ENCODE measurements around the gene SIRT1. TPM values are rescaled to one million over a fixed set of nuclear protein-coding genes. Genes with fewer than 3 reads are reported as not detected.

Gene SIRT1
- total RNA-seq, 5 donors from 2014 or later (not counting 1 experiment from before 2014, with no cell fraction given): 41.0 to 58.7 (median 46.7) TPM

DNA sequence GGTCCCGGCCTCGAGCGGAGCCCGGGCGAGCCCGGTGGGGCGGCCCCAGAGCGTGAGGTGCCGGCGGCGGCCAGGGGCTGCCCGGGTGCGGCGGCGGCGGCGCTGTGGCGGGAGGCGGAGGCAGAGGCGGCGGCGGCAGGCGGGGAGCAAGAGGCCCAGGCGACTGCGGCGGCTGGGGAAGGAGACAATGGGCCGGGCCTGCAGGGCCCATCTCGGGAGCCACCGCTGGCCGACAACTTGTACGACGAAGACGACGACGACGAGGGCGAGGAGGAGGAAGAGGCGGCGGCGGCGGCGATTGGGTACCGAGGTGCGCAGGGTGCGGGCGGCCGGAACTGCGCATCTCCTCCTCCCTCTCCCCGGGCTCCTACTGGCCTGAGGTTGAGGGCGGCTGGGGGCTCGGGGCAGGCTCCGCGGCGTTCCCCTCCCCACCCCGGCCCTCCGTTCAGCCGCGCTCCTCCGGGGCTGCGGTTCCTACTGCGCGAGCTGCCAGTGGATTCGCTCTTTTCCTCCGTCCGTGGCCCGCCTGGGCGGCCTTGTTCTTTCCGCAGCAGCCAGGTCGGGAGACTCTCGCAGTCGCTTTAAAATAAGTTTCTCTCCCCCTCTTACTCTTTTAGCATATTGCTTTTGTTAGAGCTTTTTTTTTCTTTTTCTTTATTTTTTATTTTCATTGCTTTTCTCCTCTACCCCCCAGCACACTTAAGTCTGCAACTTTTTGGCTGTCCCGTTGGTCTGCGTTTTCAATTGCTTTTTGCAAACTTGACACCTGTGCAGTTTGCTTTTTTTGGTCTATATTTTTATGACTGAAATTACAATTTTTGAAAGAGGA lies 600 bp downstream of the SIRT1 start:
- ChIA-PET POLR2A (interaction anchor here (0.6 to 1.7 kb wide), 9 partner anchors 11 to 869 kb away, joined by 3 to 14 read pairs (median 3); no protein-coding TSS in a partner anchor), CTCF (interaction anchor here (0.5 to 1.3 kb wide), 11 partner anchors 16 to 1021 kb away, joined by 3 to 8 read pairs (median 3); partner anchors contain the start of gene RUFY2 (in 1 of the 2))
- WGBS (ENCODE audit: insufficient coverage): under 1% methylated on average over 58 of the region's 73 CpGs
- Mint-ChIP-seq H3K27ac (peak overlapping the region; percentile 90), H3K27me3 (no peaks in the 10 kb centered on the region), H3K4me3 (peak overlapping the region; percentile 88 to 95 (median 90)), H3K4me1 (peaks cover 37 to 41% (median 39%) of the 10 kb centered on the region in 3 donors), H3K9me3 (no peaks in the 10 kb centered on the region), H3K36me3 (peaks cover 23% of the 10 kb centered on the region)
- Histone ChIP-seq H3K9me3 (no peaks in the 10 kb centered on the region), H3K27ac (ENCODE audit: low read length) (peak overlapping the region; percentile 70), H3K36me3 (ENCODE audit: control insufficient read depth in 2 of 2, extremely low read depth in 1 of 2, insufficient read depth in 1 of 2, low read length in 1 of 2) (peaks cover 9 to 34% of the 10 kb centered on the region in 2 donors), H3K4me1 (ENCODE audit: control insufficient read depth in 1 of 2, extremely low read depth in 1 of 2, insufficient read depth in 2 of 2, low read length in 2 of 2) (peaks cover 6 to 24% of the 10 kb centered on the region in 2 experiments), H3K4me3 (ENCODE audit: control insufficient read depth in 1 of 2, extremely low read depth in 1 of 2, low read length in 1 of 2) (peak overlapping the region; percentile 64 to 78), H3K27me3 (replicated peaks in 1 of 2; ENCODE audit: control insufficient read depth in 2 of 2, extremely low read depth in 1 of 2, insufficient read depth in 2 of 2, low read length in 1 of 2) (no peaks in the 10 kb centered on the region)
- DNase-seq (peak; percentile 55 to 86 (median 70)), ATAC-seq (replicated peaks in 1 of 4) (peak; percentile 74 to 79 (median 76))

DNA sequence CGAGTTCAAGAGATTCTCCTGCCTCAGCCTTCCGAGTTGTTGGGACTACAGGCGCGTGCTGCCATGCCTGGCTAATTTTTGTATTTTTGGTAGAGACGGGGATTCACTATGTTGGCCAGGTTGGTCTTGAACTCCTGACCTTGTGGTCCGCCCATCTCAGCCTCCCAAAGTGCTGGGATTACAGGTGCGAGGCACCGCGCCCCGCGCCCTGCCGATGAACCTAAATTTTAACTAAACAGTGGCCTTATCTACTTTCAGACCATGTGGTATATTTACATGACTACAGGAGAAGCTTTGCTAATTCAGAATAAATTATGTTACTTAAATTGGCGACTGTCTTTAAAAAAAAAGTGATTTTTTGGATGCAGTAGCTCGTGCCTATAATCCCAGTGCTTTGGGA lies 9.2 kb downstream of the SIRT1 start:
- Mint-ChIP-seq H3K27me3 (no peaks in the 10 kb centered on the region), H3K36me3 (peaks cover 30% of the 10 kb centered on the region), H3K4me1 (peaks cover 17 to 37% (median 30%) of the 10 kb centered on the region in 3 donors), H3K9me3 (no peaks in the 10 kb centered on the region), H3K4me3 (no peak overlapping the region), H3K27ac (no peak overlapping the region)
- WGBS (ENCODE audit: insufficient coverage): 100% methylated on average over 3 of the region's 14 CpGs
- DNase-seq: no peak
- peaks cover 6 to 75% of the 10 kb centered on the region in 2 donors for H3K36me3 ChIP-seq (ENCODE audit: control insufficient read depth in 2 of 2, extremely low read depth in 1 of 2, insufficient read depth in 1 of 2, low read length in 1 of 2)
- H3K4me1 ChIP-seq (ENCODE audit: control insufficient read depth in 1 of 2, extremely low read depth in 1 of 2, insufficient read depth in 2 of 2, low read length in 2 of 2): peaks cover 0 to 7% of the 10 kb centered on the region in 2 experiments
- ChIA-PET POLR2A (interaction anchor here (0.6 to 0.7 kb wide), 2 partner anchors 9 to 18 kb away, joined by 3 read pairs; no protein-coding TSS in a partner anchor), CTCF (interaction anchor here in 1 of 2 donors (0.5 kb wide), 1 partner anchor 902 kb away, joined by 5 read pairs; no protein-coding TSS in a partner anchor)
- H3K9me3 ChIP-seq: no peaks in the 10 kb centered on the region
- H3K27me3 ChIP-seq (replicated peaks in 1 of 2; ENCODE audit: control insufficient read depth in 2 of 2, extremely low read depth in 1 of 2, insufficient read depth in 2 of 2, low read length in 1 of 2): no peaks in the 10 kb centered on the region
- no peak overlapping the region for H3K4me3 ChIP-seq (ENCODE audit: control insufficient read depth in 1 of 2, extremely low read depth in 1 of 2, low read length in 1 of 2)
- no peak for ATAC-seq (replicated peaks in 1 of 4)
- H3K27ac ChIP-seq (ENCODE audit: low read length): no peak overlapping the region

DNA sequence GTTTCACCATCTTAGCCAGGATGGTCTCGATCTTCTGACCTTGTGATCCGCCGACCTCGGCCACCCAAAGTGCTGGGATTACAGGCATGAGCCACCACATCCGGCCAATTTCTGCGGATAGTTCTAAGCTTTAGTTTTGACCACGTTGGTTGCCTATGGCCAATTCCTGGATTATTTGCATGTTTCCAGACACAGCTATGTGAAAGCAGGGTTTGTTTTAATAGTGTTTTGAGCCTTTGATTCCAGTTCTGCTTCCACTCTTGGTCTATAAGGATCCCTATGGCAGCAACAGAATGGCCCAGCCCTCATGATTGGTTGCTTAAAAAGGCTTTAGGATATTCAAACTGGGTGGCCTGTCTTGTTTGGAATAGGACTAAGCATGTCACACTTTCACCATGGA lies 19.1 kb downstream of the SIRT1 start:
- Mint-ChIP-seq H3K27me3 (no peaks in the 10 kb centered on the region), H3K4me1 (peaks cover 22 to 47% (median 32%) of the 10 kb centered on the region in 3 donors), H3K27ac (no peak overlapping the region), H3K36me3 (peaks cover 49% of the 10 kb centered on the region), H3K4me3 (no peak overlapping the region), H3K9me3 (no peaks in the 10 kb centered on the region)
- ChIA-PET POLR2A (no interaction called here), CTCF (interaction anchor here in 1 of 2 donors (0.6 kb wide), 1 partner anchor 60 kb away, joined by 4 read pairs; no protein-coding TSS in a partner anchor)
- DNase-seq: no peak
- Histone ChIP-seq H3K27ac (ENCODE audit: low read length) (no peak overlapping the region), H3K4me3 (ENCODE audit: control insufficient read depth in 1 of 2, extremely low read depth in 1 of 2, low read length in 1 of 2) (no peak overlapping the region), H3K4me1 (ENCODE audit: control insufficient read depth in 1 of 2, extremely low read depth in 1 of 2, insufficient read depth in 2 of 2, low read length in 2 of 2) (peaks cover 0 to 1% of the 10 kb centered on the region in 2 experiments), H3K36me3 (ENCODE audit: control insufficient read depth in 2 of 2, extremely low read depth in 1 of 2, insufficient read depth in 1 of 2, low read length in 1 of 2) (peaks cover 0 to 58% of the 10 kb centered on the region in 2 donors), H3K9me3 (no peaks in the 10 kb centered on the region), H3K27me3 (replicated peaks in 1 of 2; ENCODE audit: control insufficient read depth in 2 of 2, extremely low read depth in 1 of 2, insufficient read depth in 2 of 2, low read length in 1 of 2) (no peaks in the 10 kb centered on the region)
- 100% methylated on average over 7 of the region's 7 CpGs for WGBS (ENCODE audit: insufficient coverage)
- no peak for ATAC-seq (replicated peaks in 1 of 4)

DNA sequence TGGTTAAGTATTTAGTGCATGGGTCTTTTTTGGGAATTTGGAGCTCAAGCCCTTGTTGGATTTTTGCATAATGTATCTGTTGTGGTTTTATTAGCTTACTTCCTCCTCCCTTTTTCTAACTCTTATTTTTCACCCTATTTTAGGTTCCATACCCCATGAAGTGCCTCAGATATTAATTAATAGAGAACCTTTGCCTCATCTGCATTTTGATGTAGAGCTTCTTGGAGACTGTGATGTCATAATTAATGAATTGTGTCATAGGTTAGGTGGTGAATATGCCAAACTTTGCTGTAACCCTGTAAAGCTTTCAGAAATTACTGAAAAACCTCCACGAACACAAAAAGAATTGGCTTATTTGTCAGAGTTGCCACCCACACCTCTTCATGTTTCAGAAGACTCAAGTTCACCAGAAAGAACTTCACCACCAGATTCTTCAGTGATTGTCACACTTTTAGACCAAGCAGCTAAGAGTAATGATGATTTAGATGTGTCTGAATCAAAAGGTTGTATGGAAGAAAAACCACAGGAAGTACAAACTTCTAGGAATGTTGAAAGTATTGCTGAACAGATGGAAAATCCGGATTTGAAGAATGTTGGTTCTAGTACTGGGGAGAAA lies 28.0 kb downstream of the SIRT1 start:
- Histone ChIP-seq H3K9me3 (no peaks in the 10 kb centered on the region), H3K27me3 (replicated peaks in 1 of 2; ENCODE audit: control insufficient read depth in 2 of 2, extremely low read depth in 1 of 2, insufficient read depth in 2 of 2, low read length in 1 of 2) (no peaks in the 10 kb centered on the region), H3K4me1 (ENCODE audit: control insufficient read depth in 1 of 2, extremely low read depth in 1 of 2, insufficient read depth in 2 of 2, low read length in 2 of 2) (no peaks in the 10 kb centered on the region), H3K27ac (ENCODE audit: low read length) (no peak overlapping the region), H3K4me3 (ENCODE audit: control insufficient read depth in 1 of 2, extremely low read depth in 1 of 2, low read length in 1 of 2) (no peak overlapping the region), H3K36me3 (ENCODE audit: control insufficient read depth in 2 of 2, extremely low read depth in 1 of 2, insufficient read depth in 1 of 2, low read length in 1 of 2) (peaks cover 11 to 81% of the 10 kb centered on the region in 2 donors)
- ChIA-PET POLR2A (interaction anchor here in 1 of 2 donors (0.5 to 0.6 kb wide), 2 partner anchors 19 to 1039 kb away, joined by 3 to 5 read pairs; no protein-coding TSS in a partner anchor), CTCF (interaction anchor here (0.6 to 1.3 kb wide), 3 partner anchors 13 to 245 kb away, joined by 3 read pairs; no protein-coding TSS in a partner anchor)
- no peak for DNase-seq
- no peak for ATAC-seq (replicated peaks in 1 of 4)
- no peaks in the 10 kb centered on the region for H3K9me3 Mint-ChIP-seq
- no peak overlapping the region for H3K4me3 Mint-ChIP-seq
- no peaks in the 10 kb centered on the region for H3K27me3 Mint-ChIP-seq
- H3K36me3 Mint-ChIP-seq: peaks cover 54% of the 10 kb centered on the region
- peaks cover 17 to 31% (median 21%) of the 10 kb centered on the region in 3 donors for H3K4me1 Mint-ChIP-seq
- H3K27ac Mint-ChIP-seq: peak overlapping the region; percentile 36 to 45
- 92% methylated on average over 1 of the region's 2 CpGs for WGBS (ENCODE audit: insufficient coverage)

DNA sequence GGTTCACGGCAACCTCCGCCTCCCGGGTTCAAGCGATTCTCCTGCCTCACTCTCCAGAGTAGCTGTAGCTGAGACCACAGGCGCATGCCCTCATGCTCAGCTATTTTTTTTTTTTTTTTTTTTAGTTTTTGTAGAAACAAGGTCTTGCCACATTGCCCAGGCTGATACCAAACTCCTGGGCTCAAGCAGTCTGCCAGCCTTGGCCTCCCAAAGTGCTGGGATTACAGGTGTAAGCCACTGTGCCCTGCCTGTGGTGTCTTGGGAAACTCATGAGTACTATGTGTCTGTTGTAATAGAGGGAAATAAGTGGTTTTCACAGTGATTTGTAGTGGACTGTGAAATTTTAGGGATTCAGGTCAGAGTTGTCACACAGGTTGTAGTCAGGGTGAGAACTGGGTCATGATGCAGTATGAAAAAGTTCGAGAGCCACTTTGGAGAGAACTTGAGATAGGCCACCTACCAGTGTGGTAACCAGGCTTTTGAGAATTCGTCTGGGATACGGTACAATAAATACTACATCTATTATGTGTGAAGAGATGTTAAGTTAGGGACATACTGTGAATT lies 30.4 kb downstream of the SIRT1 start:
- no peaks in the 10 kb centered on the region for H3K9me3 Mint-ChIP-seq
- ATAC-seq (replicated peaks in 1 of 4) (no peak), DNase-seq (no peak)
- peak overlapping the region in 1 of 2 donors; percentile 9 for H3K27ac Mint-ChIP-seq
- H3K36me3 Mint-ChIP-seq: peaks cover 42% of the 10 kb centered on the region
- H3K27ac ChIP-seq (ENCODE audit: low read length): no peak overlapping the region
- H3K27me3 Mint-ChIP-seq: no peaks in the 10 kb centered on the region
- peaks cover 10 to 66% of the 10 kb centered on the region in 2 donors for H3K36me3 ChIP-seq (ENCODE audit: control insufficient read depth in 2 of 2, extremely low read depth in 1 of 2, insufficient read depth in 1 of 2, low read length in 1 of 2)
- no peak overlapping the region for H3K4me3 Mint-ChIP-seq
- peaks cover 15 to 21% (median 15%) of the 10 kb centered on the region in 3 donors for H3K4me1 Mint-ChIP-seq
- no peaks in the 10 kb centered on the region for H3K4me1 ChIP-seq (ENCODE audit: control insufficient read depth in 1 of 2, extremely low read depth in 1 of 2, insufficient read depth in 2 of 2, low read length in 2 of 2)
- H3K27me3 ChIP-seq (replicated peaks in 1 of 2; ENCODE audit: control insufficient read depth in 2 of 2, extremely low read depth in 1 of 2, insufficient read depth in 2 of 2, low read length in 1 of 2): no peaks in the 10 kb centered on the region
- ChIA-PET POLR2A (interaction anchor here in 1 of 2 donors (0.6 kb wide), 1 partner anchor 807 kb away, joined by 4 read pairs; no protein-coding TSS in a partner anchor), CTCF (interaction anchor here in 1 of 2 donors (0.6 kb wide), 1 partner anchor 1271 kb away, joined by 7 read pairs; no protein-coding TSS in a partner anchor)
- H3K4me3 ChIP-seq (ENCODE audit: control insufficient read depth in 1 of 2, extremely low read depth in 1 of 2, low read length in 1 of 2): no peak overlapping the region
- no peaks in the 10 kb centered on the region for H3K9me3 ChIP-seq
- 100% methylated on average over 4 of the region's 8 CpGs for WGBS (ENCODE audit: insufficient coverage)
